GM19043 (cell line): ENCODE results near the gene TTC5.
"Not testable (repeated sequence)": the region's sequence is repeated elsewhere in the genome, so short reads cannot be mapped to it uniquely, and the experiment has no call there.

Experiments
- ATAC-seq: cut with Tn5 transposase; IDR thresholded peaks from one replicate; pipeline ENCODE4 v1.9.1; 2021; ENCODE audit warnings: low read depth; ENCODE audit not compliant: unreplicated experiment

The TTC5 gene, protein sequence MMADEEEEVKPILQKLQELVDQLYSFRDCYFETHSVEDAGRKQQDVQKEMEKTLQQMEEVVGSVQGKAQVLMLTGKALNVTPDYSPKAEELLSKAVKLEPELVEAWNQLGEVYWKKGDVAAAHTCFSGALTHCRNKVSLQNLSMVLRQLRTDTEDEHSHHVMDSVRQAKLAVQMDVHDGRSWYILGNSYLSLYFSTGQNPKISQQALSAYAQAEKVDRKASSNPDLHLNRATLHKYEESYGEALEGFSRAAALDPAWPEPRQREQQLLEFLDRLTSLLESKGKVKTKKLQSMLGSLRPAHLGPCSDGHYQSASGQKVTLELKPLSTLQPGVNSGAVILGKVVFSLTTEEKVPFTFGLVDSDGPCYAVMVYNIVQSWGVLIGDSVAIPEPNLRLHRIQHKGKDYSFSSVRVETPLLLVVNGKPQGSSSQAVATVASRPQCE

DNA sequence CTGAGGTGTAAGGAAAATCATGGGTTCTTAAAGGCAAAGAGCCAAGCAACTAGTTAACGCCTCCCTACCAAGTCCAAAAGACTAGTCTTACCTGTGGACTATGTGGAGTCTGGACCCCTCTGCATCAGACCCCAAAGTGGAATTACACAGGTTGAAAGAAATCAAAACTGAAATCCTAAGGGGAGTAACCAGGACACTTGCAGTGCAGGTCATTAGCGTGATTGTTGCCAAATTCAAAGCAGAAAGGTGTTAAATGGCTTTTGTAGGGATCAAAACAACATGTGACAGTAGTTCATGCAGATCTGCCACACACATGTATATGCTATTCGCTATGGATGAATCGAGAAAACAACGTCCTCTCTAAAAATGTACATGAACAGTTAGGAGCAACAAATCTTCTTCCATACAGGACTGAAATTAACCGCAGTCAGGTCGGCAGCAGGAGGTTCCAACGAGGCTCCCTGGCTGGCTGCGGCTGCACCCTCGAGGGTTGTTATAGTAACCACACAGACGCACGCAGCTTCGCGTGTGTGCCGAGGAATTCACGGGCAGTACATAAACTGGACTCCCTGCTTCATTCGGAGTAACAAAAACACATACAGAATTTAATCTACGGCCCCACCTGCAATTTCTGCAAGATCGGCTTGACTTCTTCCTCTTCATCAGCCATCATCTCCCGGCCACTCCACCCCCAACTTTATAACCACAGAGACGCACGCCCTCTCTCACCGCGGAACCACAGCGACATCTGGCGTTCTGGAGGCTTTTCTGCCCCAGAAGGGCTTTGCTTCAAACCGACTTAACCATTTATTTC, at the start of gene TTC5:
TTC5 (minus strand) TSS at position 687 of the 814 bp plus-strand sequence; CDS start at position 673, 14 bp downstream.
- peak; percentile 96 for ATAC-seq

GRCh38 chr14:20350860-20351259, 45.1 kb upstream of the TTC5 start:
- no peak for ATAC-seq

DNA sequence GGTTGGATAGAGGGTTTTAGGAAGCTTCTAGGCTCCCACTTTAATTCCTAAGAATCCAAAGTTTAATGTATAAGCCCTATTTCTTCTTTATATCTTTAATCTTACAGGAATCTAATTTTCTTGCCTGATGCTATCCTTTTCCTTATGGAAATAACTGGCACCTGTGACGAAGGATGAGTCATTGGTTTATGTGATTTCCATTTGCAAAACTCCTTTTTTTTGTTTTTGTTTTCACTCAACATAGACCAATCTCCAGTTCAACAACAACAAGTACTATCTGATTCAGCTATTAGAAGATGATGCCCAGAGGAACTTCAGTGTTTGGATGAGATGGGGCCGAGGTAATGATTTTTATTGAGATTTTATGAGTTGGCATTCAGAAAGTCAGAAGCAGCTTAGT, 44.5 kb upstream of the TTC5 start:
- no peak for ATAC-seq

- ATAC-seq, result no peak
Measured at GRCh38 chr14:20347747-20348146, 42.0 kb upstream of the TTC5 start.

DNA sequence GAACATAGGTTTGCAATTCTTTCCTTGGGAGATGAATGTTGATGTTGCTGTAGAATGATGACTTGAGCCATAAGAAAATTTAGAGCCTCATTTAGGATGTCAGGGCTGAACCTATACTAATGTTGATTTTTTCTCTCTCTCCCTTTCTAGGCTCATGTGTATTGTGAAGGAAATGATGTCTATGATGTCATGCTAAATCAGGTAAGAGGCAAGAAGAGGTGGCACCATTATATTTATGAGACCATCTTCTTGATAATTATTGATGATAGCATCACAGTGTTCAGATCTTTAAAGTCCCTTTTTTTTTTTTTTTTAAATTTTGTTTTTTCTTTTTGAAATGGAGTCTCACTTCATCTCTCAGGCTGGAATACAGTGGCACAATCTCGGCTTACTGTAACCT, 41.0 kb upstream of the TTC5 start:
- no peak for ATAC-seq

DNA sequence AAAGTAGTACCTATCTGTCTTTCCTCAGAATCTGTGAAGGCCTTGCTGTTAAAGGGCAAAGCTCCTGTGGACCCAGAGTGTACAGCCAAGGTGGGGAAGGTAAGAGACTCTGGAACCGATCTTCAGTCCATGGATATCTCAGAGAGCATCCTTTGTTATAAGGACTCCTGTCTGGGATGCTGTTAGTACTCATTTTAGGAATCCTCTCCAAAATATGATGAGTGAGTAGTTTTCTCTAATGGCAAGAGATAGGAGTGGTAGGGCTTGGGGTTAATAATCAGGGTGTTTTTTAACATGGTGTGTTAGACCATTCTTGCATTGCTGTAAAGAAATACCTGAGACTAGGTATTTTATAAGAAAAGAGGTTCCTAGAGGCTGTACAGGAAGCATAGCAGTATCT, 39.6 kb upstream of the TTC5 start:
- ATAC-seq, result no peak

DNA sequence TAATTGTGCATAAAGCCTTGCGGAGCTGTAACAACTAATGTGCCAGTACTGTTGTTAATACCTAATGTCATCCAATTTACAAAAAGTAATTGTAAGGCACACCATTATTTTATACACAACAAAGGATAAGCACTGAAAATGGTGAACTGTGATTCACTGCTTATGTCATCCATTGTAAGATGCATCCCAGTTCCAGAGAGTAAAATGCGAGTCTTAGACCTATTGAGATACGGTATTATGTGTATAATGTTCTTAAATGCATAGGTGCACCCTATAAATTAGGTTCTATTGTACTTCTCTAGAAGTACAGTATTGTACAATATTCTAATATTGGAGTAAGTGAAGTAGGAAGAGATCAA, 38.1 kb upstream of the TTC5 start:
- ATAC-seq, result no peak

GRCh38 chr14:20343092-20343861, 37.5 kb upstream of the TTC5 start, which contains the start of gene PARP2:
Gene PARP2, plus strand, starts transcription at chr14:20343635. Its CDS starts 7 bp downstream, at chr14:20343642.
- peak; percentile 90 for ATAC-seq

GRCh38 chr14:20341646-20342045, 35.9 kb upstream of the TTC5 start:
- no peak for ATAC-seq

DNA sequence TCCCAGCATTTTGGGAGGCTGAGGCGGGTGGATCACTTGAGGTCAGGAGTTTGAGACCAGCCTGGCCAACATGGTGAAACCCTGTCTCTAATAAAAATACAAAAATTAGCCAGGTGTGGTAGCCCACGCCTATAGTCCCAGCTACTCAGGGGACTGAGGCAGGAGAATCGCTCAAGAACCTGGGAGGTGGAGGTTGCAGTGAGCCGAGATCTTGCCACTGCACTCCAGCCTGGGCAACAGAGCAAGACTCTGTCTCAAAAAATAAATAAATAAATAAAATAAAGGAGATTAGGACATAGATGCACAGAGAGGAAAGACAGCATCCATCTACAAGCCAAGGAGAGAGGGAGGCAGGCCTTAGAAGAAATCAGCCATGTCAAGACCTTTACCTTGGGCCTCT, 35.3 kb upstream of the TTC5 start:
- not testable (repeated sequence) for ATAC-seq

DNA sequence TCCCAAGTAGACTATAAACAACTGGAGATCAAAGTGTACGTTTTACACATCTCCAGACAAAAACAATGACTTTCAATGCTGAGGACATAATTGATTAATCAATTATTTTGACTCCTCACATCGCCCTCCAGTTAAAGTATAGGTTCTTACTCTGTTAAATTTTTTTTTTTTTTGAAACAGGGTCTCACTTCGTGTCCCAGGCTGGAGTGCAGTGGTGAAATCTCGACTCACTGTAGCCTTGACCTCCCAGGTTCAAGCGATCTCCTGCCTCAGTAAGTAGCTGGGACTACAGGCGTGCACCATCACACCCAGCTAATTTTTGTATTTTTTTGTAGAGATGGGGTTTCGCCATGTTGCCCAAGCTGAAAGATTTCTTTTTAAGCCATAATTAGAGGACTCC, 28.3 kb upstream of the TTC5 start:
- no peak for ATAC-seq

DNA sequence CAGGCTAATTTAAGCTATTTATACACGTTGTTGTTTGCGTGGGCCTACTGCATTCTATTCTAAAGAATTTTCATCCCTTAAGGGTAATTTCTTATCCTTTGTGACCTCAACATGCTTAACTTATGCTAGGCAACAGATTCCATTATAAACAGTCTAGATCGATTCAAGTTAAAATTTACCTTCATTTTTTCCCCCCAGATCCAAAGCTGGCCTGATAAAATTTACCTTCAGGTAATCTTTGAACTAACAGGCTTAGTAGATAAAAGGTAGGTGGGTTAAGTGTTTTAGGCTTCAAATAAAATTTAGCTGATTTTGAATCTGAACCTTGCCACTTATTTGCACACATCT, 27.7 kb upstream of the TTC5 start:
- ATAC-seq, result no peak

- ATAC-seq, result peak; percentile 98
Measured at GRCh38 chr14:20332788-20333493, 27.2 kb upstream of the TTC5 start, which contains the start of gene CCNB1IP1. Gene CCNB1IP1, minus strand, starts transcription at chr14:20333279. Its CDS starts 16,756 bp downstream, at chr14:20316523.

DNA sequence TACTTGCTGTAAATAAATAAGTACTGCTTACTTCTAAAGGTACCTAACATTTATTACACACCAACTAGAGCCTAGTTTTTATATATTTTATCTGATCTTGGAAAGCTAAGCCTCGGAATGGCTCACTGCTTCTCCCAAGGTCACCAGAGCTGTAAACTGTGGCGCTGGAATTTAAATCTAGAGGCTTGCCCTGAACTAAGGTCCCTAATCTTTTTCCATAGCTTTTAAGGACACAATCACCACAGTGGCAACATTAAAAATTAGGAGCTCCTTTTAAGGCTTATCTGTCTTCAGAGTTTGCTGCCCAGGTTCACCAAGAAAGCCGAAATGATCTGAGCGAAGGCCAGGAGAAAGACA, 26.7 kb upstream of the TTC5 start:
- ATAC-seq, result no peak

DNA sequence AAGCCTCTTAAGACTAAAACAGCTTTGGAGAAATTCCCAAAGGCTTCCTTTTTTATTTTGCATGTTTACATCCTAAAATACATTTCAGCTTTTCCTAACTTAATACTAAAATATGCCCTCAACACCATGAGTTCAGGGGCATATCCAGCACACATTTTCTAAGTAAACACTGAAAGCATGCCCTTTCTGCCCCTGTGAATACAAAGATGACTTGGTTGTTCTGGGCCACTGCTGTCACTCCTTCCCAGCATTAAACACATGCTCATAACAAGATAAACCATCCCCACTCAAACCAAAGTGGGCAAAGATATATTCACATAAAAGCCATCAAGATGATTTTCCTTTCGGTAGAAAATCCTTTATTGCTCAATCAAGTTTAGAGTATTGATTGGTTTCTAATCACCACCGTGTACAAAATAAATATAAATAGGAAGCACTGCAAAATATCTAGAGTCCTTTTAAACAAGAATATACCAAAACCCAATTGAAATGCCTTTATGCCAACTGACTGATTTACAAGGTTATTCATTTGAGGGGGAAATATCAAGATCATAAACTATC, 25.4 kb upstream of the TTC5 start:
- no peak for ATAC-seq

GRCh38 chr14:20329355-20329754, 23.6 kb upstream of the TTC5 start:
- ATAC-seq, result no peak

DNA sequence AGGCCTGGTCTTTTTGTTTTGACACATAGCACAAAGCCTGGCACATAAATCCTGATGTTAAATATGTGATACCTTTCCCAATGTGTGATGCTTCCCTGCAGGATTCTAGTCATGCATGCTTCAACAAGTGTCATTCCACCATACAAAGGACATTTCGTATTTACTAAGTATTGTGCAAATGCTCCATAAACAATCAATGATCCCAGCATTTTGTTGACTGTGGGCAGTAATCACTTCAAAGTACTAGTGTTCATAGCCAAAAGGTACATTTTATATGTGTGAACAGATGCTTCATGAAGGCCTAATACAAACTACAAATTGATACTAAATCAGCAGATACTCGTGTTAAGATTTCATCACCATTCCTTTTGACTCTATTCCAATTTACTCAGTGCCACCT, 23.0 kb upstream of the TTC5 start:
- ATAC-seq, result no peak

DNA sequence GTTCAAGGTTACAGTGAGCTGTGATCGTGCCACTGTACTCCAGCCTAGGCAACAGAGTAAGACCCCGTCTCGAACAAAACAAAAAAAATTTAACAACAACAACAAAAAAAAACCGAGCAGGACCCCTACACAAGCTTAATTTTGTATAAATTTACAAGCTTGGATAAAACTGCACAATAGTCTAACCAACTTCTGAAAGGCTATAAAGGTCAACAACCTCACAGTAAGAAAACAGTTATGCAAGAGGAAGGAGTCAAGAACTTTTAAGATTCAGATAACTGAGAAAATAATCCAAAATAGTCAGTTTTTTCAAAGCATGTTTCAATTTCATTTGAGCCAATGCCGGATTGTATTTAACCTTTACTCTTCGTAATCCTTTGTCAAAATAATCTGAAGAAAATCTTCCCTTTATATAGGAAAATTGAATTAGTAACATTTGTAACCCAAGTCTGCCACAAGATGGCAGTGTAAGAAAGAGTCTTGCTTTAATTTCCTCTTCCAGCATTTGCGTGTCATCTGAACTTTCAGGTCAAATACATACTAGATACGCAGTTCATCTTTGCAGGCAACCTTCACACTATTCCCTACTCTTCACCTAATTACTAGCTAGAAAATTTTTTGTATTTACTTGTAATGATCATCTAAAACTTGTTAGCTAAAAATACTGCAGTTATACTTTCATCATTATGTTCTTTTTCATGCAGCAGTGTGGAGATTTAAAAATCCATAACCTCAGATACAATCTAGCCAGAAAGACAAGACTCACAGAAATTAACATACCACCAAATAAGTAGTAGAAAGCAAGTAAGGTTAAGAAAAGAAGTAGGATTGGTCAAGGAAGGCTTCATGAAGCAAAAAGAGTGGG, 21.5 kb upstream of the TTC5 start:
- no peak for ATAC-seq

GRCh38 chr14:20317720-20318119, 12.0 kb upstream of the TTC5 start:
- ATAC-seq, result no peak
